ENCODE data around the gene PRKN.

GRCh38 chr6:161948462-161948861 lies 779.1 kb downstream of the PRKN start:
- TF ChIP-seq CTCF (IDR thresholded peaks at IDR 0.05; ENCODE audit: low read depth, low read length) (no peak), POLR2A (IDR thresholded peaks at IDR 0.05; ENCODE audit: extremely low read depth, insufficient read length) (no peak), MYC (IDR thresholded peaks at IDR 0.05; ENCODE audit: low read depth, low read length) (no peak)
